MCF 10A (cell line): Measurements from ENCODE around the gene OR7C2. TPM values are rescaled to one million over a fixed set of nuclear protein-coding genes. Genes with fewer than 3 reads are reported as not detected.

Experiments
- BruUV-seq: library from RNA; stranded (reverse); fragments of 400-500 nt; replicated peaks from 2 replicates; lab custom pipeline; 2021; lab: Mats Ljungman, UMichigan
- CTCF ChIA-PET: fragments of 300-600 bp; sonication (Branson Sonifier 250); formaldehyde crosslinking; extraction: SDS; loops from one replicate; lab custom pipeline; 2021; ENCODE audit warnings: antibody characterized with exemption, inconsistent platforms; lab: Yijun Ruan, JAX
- POLR2A ChIA-PET: fragments of 300-600, 350-650 bp; sonication (Branson Sonifier 250); formaldehyde crosslinking; extraction: SDS; loops from one replicate; lab custom pipeline; 2020; ENCODE audit warnings: antibody characterized with exemption, inconsistent platforms; lab: Yijun Ruan, JAX
- DNase-seq: peaks from one replicate; pipeline ENCODE4 v3.0.0-alpha.2; 2018; ENCODE audit not compliant: unreplicated experiment
- H3K27ac Mint-ChIP-seq: one replicate; pipeline ENCODE4 v1.8.0; 2022; ENCODE audit warnings: mild to moderate bottlenecking, low read depth, mixed read lengths; ENCODE audit not compliant: unreplicated experiment
- H3K27me3 Mint-ChIP-seq: one replicate; pipeline ENCODE4 v1.8.0; 2022; ENCODE audit warnings: mixed read lengths; ENCODE audit not compliant: insufficient read depth, unreplicated experiment
- H3K36me3 Mint-ChIP-seq: one replicate; pipeline ENCODE4 v1.8.0; 2022; ENCODE audit warnings: mild to moderate bottlenecking, moderate library complexity, mixed read lengths; ENCODE audit not compliant: insufficient read depth, unreplicated experiment
- H3K4me1 Mint-ChIP-seq: one replicate; pipeline ENCODE4 v1.8.0; 2022; ENCODE audit warnings: mixed read lengths; ENCODE audit not compliant: insufficient read depth, unreplicated experiment
- H3K4me3 Mint-ChIP-seq: one replicate; pipeline ENCODE4 v1.8.0; 2022; ENCODE audit warnings: mild to moderate bottlenecking, moderate library complexity, mixed read lengths; ENCODE audit not compliant: unreplicated experiment
- H3K9me3 Mint-ChIP-seq: one replicate; pipeline ENCODE4 v1.8.0; 2022; ENCODE audit warnings: mixed read lengths; ENCODE audit not compliant: unreplicated experiment
- intact Hi-C: fragments of 100-400 bp; cut with micrococcal nuclease; formaldehyde crosslinking; loops from 2 replicates; pipeline ENCODE4 v1.14.1; 2022
- total RNA-seq: library from RNA; stranded (reverse); gene quantifications from 2 replicates; pipeline ENCODE4 v1.2.3, GENCODE V29; 2022
- TF ChIP-seq, protein P1 (sequence below): fragments of 200-600 bp; IDR thresholded peaks from one replicate; pipeline ENCODE4 v1.8.0; 2022; ENCODE audit warnings: antibody characterized with exemption, mild to moderate bottlenecking; ENCODE audit not compliant: unreplicated experiment

The OR7C2 gene
- total RNA-seq, 1 experiment from 2014 or later = not detected

DNA sequence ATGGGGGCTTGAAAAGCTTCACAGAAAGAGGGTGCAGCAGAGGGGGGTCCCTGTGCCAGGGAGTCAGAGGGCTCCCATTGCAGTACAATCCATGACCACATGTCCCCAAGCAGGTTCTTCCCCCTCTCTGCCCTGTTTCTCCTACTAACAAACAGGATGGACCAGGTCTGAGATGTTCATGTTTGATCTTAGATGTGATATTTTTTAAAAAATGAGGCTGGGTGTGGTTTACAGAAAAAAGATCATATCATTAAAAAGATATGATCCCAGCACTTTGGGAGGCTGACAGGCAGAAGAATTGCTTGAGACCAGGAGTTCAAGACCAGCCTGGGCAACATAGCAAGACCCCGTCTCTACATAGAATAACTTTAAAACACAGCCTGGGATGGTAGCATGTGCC lies 9.1 kb downstream of the OR7C2 start:
- no TSS peak for BruUV-seq
- no peak for DNase-seq
- ChIA-PET CTCF (no interaction called here), POLR2A (no interaction called here)
- Mint-ChIP-seq H3K27ac (no peak overlapping the region), H3K4me1 (no peaks in the 10 kb centered on the region), H3K27me3 (no peaks in the 10 kb centered on the region), H3K36me3 (no peaks in the 10 kb centered on the region), H3K4me3 (no peak overlapping the region), H3K9me3 (peaks cover 7% of the 10 kb centered on the region)
- intact Hi-C loops = no loop called here
- TF ChIP-seq, protein P1, sequence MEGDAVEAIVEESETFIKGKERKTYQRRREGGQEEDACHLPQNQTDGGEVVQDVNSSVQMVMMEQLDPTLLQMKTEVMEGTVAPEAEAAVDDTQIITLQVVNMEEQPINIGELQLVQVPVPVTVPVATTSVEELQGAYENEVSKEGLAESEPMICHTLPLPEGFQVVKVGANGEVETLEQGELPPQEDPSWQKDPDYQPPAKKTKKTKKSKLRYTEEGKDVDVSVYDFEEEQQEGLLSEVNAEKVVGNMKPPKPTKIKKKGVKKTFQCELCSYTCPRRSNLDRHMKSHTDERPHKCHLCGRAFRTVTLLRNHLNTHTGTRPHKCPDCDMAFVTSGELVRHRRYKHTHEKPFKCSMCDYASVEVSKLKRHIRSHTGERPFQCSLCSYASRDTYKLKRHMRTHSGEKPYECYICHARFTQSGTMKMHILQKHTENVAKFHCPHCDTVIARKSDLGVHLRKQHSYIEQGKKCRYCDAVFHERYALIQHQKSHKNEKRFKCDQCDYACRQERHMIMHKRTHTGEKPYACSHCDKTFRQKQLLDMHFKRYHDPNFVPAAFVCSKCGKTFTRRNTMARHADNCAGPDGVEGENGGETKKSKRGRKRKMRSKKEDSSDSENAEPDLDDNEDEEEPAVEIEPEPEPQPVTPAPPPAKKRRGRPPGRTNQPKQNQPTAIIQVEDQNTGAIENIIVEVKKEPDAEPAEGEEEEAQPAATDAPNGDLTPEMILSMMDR = no peak

- DNase-seq = no peak
- CTCF ChIA-PET = interaction anchor here (0.6 kb wide), 1 partner anchor 9 kb away, joined by 7 read pairs; no protein-coding TSS in a partner anchor
- Mint-ChIP-seq H3K27ac (no peak overlapping the region), H3K9me3 (peaks cover 20% of the 10 kb centered on the region), H3K36me3 (no peaks in the 10 kb centered on the region), H3K4me3 (no peak overlapping the region), H3K27me3 (no peaks in the 10 kb centered on the region), H3K4me1 (no peaks in the 10 kb centered on the region)
- intact Hi-C loops = no loop called here
- BruUV-seq = no TSS peak
- TF ChIP-seq, protein P1 = no peak
- POLR2A ChIA-PET = no interaction called here
Observed at GRCh38 chr19:14952767-14953166, 11.5 kb downstream of the OR7C2 start.

DNA sequence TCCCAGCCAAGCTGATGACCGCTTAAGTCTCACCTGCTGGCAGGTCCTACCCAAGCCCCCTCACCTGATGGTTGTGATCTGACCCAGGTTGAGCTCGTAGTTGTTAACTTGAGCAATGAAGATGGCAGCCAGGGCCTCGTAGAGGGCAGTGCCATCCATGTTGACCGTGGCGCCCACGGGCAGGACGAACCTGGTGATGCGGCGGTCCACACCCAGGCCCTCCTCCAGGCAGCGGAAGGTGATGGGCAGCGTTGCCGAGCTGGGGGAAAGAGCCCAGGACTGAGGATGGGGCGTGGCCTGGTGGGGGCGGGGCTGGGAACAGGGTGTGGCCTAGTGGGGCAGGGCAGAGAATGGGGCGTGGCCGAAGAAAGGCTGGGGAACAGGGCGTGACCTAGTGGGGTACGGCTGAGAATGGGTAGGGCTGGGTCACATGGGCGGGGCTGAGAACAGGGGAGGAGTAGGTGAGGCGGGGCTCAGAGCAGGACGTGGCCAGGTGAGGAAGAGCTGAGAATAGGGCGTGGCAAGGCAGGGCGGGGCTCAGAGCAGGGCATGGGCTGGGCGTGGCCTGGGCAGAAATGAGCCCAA lies 12.9 kb downstream of the OR7C2 start:
- H3K27me3 Mint-ChIP-seq = no peaks in the 10 kb centered on the region

DNA sequence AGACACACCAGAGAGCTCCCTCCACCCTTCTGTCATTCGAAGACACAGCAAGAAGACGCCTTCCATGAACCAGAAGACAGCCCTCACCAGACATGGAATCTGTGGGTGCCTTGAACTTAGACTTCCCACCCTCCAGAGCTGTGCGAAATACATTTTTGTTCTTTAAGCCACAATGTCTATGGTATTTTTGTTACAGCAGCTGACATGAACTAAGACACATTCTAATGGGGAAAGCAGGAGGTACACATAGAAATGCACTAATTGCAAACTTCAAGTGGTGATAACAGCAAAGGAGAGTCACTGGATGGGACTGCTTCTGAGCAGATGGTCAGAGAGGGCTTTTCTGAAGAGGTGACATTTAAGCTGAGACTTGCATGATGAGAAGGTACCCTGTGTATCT lies 16.2 kb downstream of the OR7C2 start:
- ChIA-PET CTCF (no interaction called here), POLR2A (no interaction called here)
- no peak for DNase-seq
- Mint-ChIP-seq H3K27ac (no peak overlapping the region), H3K36me3 (no peaks in the 10 kb centered on the region), H3K4me1 (no peaks in the 10 kb centered on the region), H3K4me3 (no peak overlapping the region), H3K27me3 (no peaks in the 10 kb centered on the region), H3K9me3 (peaks cover 21% of the 10 kb centered on the region)
- BruUV-seq = no TSS peak
- TF ChIP-seq, protein P1 = no peak
- intact Hi-C loops = no loop called here

More for the DNA sequence above, 12.9 kb downstream of the OR7C2 start:
- intact Hi-C loops = no loop called here
- H3K4me3 Mint-ChIP-seq = no peak overlapping the region
- peaks cover 21% of the 10 kb centered on the region for H3K9me3 Mint-ChIP-seq
- TF ChIP-seq, protein P1 = no peak
- H3K27ac Mint-ChIP-seq = no peak overlapping the region
- no peaks in the 10 kb centered on the region for H3K36me3 Mint-ChIP-seq
- BruUV-seq = no TSS peak
- no peaks in the 10 kb centered on the region for H3K4me1 Mint-ChIP-seq
- POLR2A ChIA-PET = no interaction called here
- no peak for DNase-seq
- CTCF ChIA-PET = no interaction called here
